H9 (cell line): ENCODE data around the gene DIAPH2. TPM values are rescaled to one million over a fixed set of nuclear protein-coding genes. Genes with fewer than 3 reads are reported as not detected.

Source experiments
- DNase-seq: peaks from one replicate; pipeline ENCODE4 v3.0.0-alpha.2; 2017
- H2AFZ ChIP-seq: one replicate; pipeline ENCODE4 v1.6.1; 2013; ENCODE audit warnings: mild to moderate bottlenecking, low read length, control low read depth, moderate library complexity
- H2AK5ac ChIP-seq: 2 replicates; pipeline ENCODE4 v1.6.1; 2013; ENCODE audit warnings: low read length, control low read depth, mixed read lengths; ENCODE audit not compliant: insufficient read length
- H2BK120ac ChIP-seq: one replicate; pipeline ENCODE4 v1.6.1; 2013; ENCODE audit warnings: low read depth, mild to moderate bottlenecking, low read length, control low read depth, inconsistent platforms; ENCODE audit not compliant: poor library complexity, severe bottlenecking
- H2BK12ac ChIP-seq: 2 replicates; pipeline ENCODE4 v1.6.1; 2013; ENCODE audit warnings: low read length, control low read depth, mixed read lengths, low read depth; ENCODE audit not compliant: insufficient read length
- H2BK15ac ChIP-seq: 2 replicates; pipeline ENCODE4 v1.6.1; 2013; ENCODE audit warnings: low read depth, low read length, control low read depth
- H2BK20ac ChIP-seq: one replicate; pipeline ENCODE4 v1.6.1; 2013; ENCODE audit warnings: low read depth, mild to moderate bottlenecking, low read length, control low read depth, inconsistent platforms; ENCODE audit not compliant: poor library complexity, severe bottlenecking
- H2BK5ac ChIP-seq: 2 replicates; pipeline ENCODE4 v1.6.1; 2013; ENCODE audit warnings: low read length, control low read depth, mixed read lengths; ENCODE audit not compliant: insufficient read length
- H3K14ac ChIP-seq: 2 replicates; pipeline ENCODE4 v1.6.1; 2013; ENCODE audit warnings: low read length, control low read depth; ENCODE audit not compliant: insufficient read depth
- H3K18ac ChIP-seq: 2 replicates; pipeline ENCODE4 v1.6.1; 2013; ENCODE audit warnings: low read depth, mild to moderate bottlenecking, mixed read lengths, low read length, control low read depth; ENCODE audit not compliant: insufficient read length
- H3K23ac ChIP-seq: 2 replicates; pipeline ENCODE4 v1.6.1; 2013; ENCODE audit warnings: low read length, control low read depth, mixed read lengths, low read depth; ENCODE audit not compliant: insufficient read length
- H3K23me2 ChIP-seq: 2 replicates; pipeline ENCODE4 v1.6.1; 2013; ENCODE audit warnings: low read depth, mild to moderate bottlenecking, mixed read lengths, low read length, control low read depth; ENCODE audit not compliant: insufficient read length, poor library complexity, severe bottlenecking
- H3K27ac ChIP-seq: 2 replicates; pipeline ENCODE4 v1.5.1; 2013; ENCODE audit warnings: low read length, control low read depth, mixed read lengths, low read depth; ENCODE audit not compliant: insufficient read length
- H3K27me3 ChIP-seq: 2 replicates; pipeline ENCODE4 v1.6.1; 2013; ENCODE audit warnings: low read length, control low read depth, inconsistent platforms; ENCODE audit not compliant: insufficient read depth
- H3K4ac ChIP-seq: 2 replicates; pipeline ENCODE4 v1.6.1; 2013; ENCODE audit warnings: low read depth, mild to moderate bottlenecking, control low read depth, inconsistent platforms, low read length, moderate library complexity
- H3K4me1 ChIP-seq: 2 replicates; pipeline ENCODE4 v1.6.1; 2013; ENCODE audit warnings: low read length, control low read depth, inconsistent platforms; ENCODE audit not compliant: insufficient read depth
- H3K4me2 ChIP-seq: 2 replicates; pipeline ENCODE4 v1.6.1; 2013; ENCODE audit warnings: low read length, control low read depth, mixed read lengths; ENCODE audit not compliant: insufficient read length, insufficient read depth
- H3K56ac ChIP-seq: 2 replicates; pipeline ENCODE4 v1.6.1; 2013; ENCODE audit warnings: low read depth, mild to moderate bottlenecking, mixed read lengths, low read length, control low read depth; ENCODE audit not compliant: insufficient read length
- H3K79me1 ChIP-seq: 2 replicates; pipeline ENCODE4 v1.6.1; 2013; ENCODE audit warnings: low read depth, mild to moderate bottlenecking, moderate library complexity, low read length, control low read depth, inconsistent platforms; ENCODE audit not compliant: insufficient read depth, poor library complexity, severe bottlenecking
- H3K79me2 ChIP-seq: 2 replicates; pipeline ENCODE4 v1.6.1; 2013; ENCODE audit warnings: low read length, control low read depth, inconsistent platforms; ENCODE audit not compliant: insufficient read depth
- H3K9ac ChIP-seq: 2 replicates; pipeline ENCODE4 v1.6.1; 2013; ENCODE audit warnings: low read length, control low read depth, mixed read lengths; ENCODE audit not compliant: insufficient read length; ENCODE audit errors: extremely low read depth
- H3K9me3 ChIP-seq: one replicate; pipeline ENCODE4 v1.6.1; 2013; ENCODE audit warnings: low read depth, low read length, inconsistent platforms; ENCODE audit not compliant: control insufficient read depth
- H3T11ph ChIP-seq: one replicate; pipeline ENCODE4 v1.6.1; 2013; ENCODE audit warnings: mild to moderate bottlenecking, low read length, control low read depth, inconsistent platforms
- H4K20me1 ChIP-seq: one replicate; pipeline ENCODE4 v1.6.1; 2013; ENCODE audit not compliant: control insufficient read depth, insufficient read length, insufficient read depth
- H4K5ac ChIP-seq: 2 replicates; pipeline ENCODE4 v1.6.1; 2013; ENCODE audit warnings: low read depth, mild to moderate bottlenecking, mixed read lengths, low read length, control low read depth; ENCODE audit not compliant: insufficient read length
- H4K8ac ChIP-seq: replicated peaks from 2 replicates; pipeline ENCODE4 v1.6.1; 2013; ENCODE audit warnings: low read length, control low read depth, mixed read lengths, low read depth; ENCODE audit not compliant: insufficient read length
- H4K91ac ChIP-seq: 2 replicates; pipeline ENCODE4 v1.6.1; 2013; ENCODE audit warnings: low read depth, mild to moderate bottlenecking, moderate library complexity, mixed read lengths, low read length, control low read depth; ENCODE audit not compliant: insufficient read length
- H3K27ac Mint-ChIP-seq, 3 experiments: 2 replicates in 2 of 3; 3 replicates in 1 of 3; pipeline ENCODE4 v1.8.0; 2020 to 2021; ENCODE audit warnings: mixed read lengths in 3 of 3, mild to moderate bottlenecking in 1 of 3, moderate library complexity in 1 of 3
- H3K27me3 Mint-ChIP-seq: 2 replicates; pipeline ENCODE4 v1.8.0; 2021; ENCODE audit warnings: low read depth, mild to moderate bottlenecking, moderate library complexity, mixed read lengths
- H3K36me3 Mint-ChIP-seq, 3 experiments: 2 replicates in 2 of 3; 3 replicates in 1 of 3; pipeline ENCODE4 v1.8.0; 2020 to 2021; ENCODE audit warnings: low read depth in 3 of 3, mixed read lengths in 3 of 3; ENCODE audit not compliant: insufficient read depth in 1 of 3
- H3K4me1 Mint-ChIP-seq, 2 experiments: 2 replicates each; pipeline ENCODE4 v1.8.0; 2020; ENCODE audit warnings: mixed read lengths in 2 of 2
- H3K4me3 Mint-ChIP-seq, 2 experiments: 2 replicates in 1 of 2; 3 replicates in 1 of 2; pipeline ENCODE4 v1.8.0; 2020 to 2021; ENCODE audit warnings: mild to moderate bottlenecking in 2 of 2, mixed read lengths in 2 of 2, moderate library complexity in 1 of 2
- H3K9me3 Mint-ChIP-seq, 2 experiments: 2 replicates in 1 of 2; 3 replicates in 1 of 2; pipeline ENCODE4 v1.8.0; 2020; ENCODE audit warnings: mild to moderate bottlenecking in 2 of 2, mixed read lengths in 2 of 2, moderate library complexity in 1 of 2
- WGBS: extraction: QIAGEN DNeasy Blood & Tissue Kit; methylation state at CpG from one replicate; pipeline ENCODE4 v1.1.7; 2013; ENCODE audit warnings: missing lambda C conversion rate, low lambda C conversion rate, mixed read lengths; ENCODE audit not compliant: insufficient read length; ENCODE audit errors: extremely low coverage; 5-methylcytosine and 5-hydroxymethylcytosine counted together
- total RNA-seq: library from RNA; stranded (reverse); gene quantifications from 2 replicates; pipeline ENCODE4 v1.2.1, GENCODE V29; 2021
- TF ChIP-seq, protein P1 (sequence below): fragments of 200-600 bp; sonication (generic); conservative IDR thresholded peaks from 3 replicates; pipeline ENCODE4 v1.8.0; 2021; ENCODE audit warnings: antibody characterized with exemption, mild to moderate bottlenecking

Gene DIAPH2
- total RNA-seq, 1 experiment from 2014 or later: 45.4 TPM

GRCh38 chrX:96838537-96838936 is 153.9 kb downstream of the DIAPH2 start:
- H2BK120ac ChIP-seq: no peak overlapping the region
- H3K56ac ChIP-seq: no peak overlapping the region
- TF ChIP-seq, protein P1, sequence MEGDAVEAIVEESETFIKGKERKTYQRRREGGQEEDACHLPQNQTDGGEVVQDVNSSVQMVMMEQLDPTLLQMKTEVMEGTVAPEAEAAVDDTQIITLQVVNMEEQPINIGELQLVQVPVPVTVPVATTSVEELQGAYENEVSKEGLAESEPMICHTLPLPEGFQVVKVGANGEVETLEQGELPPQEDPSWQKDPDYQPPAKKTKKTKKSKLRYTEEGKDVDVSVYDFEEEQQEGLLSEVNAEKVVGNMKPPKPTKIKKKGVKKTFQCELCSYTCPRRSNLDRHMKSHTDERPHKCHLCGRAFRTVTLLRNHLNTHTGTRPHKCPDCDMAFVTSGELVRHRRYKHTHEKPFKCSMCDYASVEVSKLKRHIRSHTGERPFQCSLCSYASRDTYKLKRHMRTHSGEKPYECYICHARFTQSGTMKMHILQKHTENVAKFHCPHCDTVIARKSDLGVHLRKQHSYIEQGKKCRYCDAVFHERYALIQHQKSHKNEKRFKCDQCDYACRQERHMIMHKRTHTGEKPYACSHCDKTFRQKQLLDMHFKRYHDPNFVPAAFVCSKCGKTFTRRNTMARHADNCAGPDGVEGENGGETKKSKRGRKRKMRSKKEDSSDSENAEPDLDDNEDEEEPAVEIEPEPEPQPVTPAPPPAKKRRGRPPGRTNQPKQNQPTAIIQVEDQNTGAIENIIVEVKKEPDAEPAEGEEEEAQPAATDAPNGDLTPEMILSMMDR: no peak
- no peak overlapping the region for H3K4me2 ChIP-seq
- no peaks in the 10 kb centered on the region for H3K23me2 ChIP-seq
- H3K18ac ChIP-seq: no peak overlapping the region
- Mint-ChIP-seq H3K4me3 (no peak overlapping the region), H3K36me3 (no peaks in the 10 kb centered on the region), H3K27me3 (no peaks in the 10 kb centered on the region), H3K9me3 (no peaks in the 10 kb centered on the region), H3K4me1 (peaks cover 43 to 49% of the 10 kb centered on the region in 2 experiments), H3K27ac (no peak overlapping the region)
- no peaks in the 10 kb centered on the region for H3K27me3 ChIP-seq
- H2BK12ac ChIP-seq: no peak overlapping the region
- H2BK15ac ChIP-seq: no peak overlapping the region
- no peak overlapping the region for H3K14ac ChIP-seq
- H4K5ac ChIP-seq: no peak overlapping the region
- no peak overlapping the region for H2BK5ac ChIP-seq
- H3K27ac ChIP-seq: no peak overlapping the region
- H3K9me3 ChIP-seq: no peaks in the 10 kb centered on the region
- H3K79me2 ChIP-seq: no peaks in the 10 kb centered on the region
- H3K79me1 ChIP-seq: no peaks in the 10 kb centered on the region
- H3K4ac ChIP-seq: no peak overlapping the region
- H2BK20ac ChIP-seq: no peak overlapping the region
- 100% methylated on average over 1 of the region's 1 CpG for WGBS
- DNase-seq: no peak
- no peak overlapping the region for H4K8ac ChIP-seq
- no peaks in the 10 kb centered on the region for H4K20me1 ChIP-seq
- H3K9ac ChIP-seq: no peak overlapping the region
- H2AFZ ChIP-seq: no peak overlapping the region
- H2AK5ac ChIP-seq: no peak overlapping the region
- no peaks in the 10 kb centered on the region; the same call in 1 of the 2 replicates for H3K4me1 ChIP-seq
- no peak overlapping the region for H3K23ac ChIP-seq
- H4K91ac ChIP-seq: no peak overlapping the region
- H3T11ph ChIP-seq: no peak overlapping the region
